GM18870 (cell line): ENCODE data around the gene GHSR.

Experiments
- ATAC-seq: cut with Tn5 transposase; IDR thresholded peaks from one replicate; pipeline ENCODE4 v1.9.1; 2021; ENCODE audit warnings: moderate library complexity; ENCODE audit not compliant: unreplicated experiment

Gene GHSR, protein sequence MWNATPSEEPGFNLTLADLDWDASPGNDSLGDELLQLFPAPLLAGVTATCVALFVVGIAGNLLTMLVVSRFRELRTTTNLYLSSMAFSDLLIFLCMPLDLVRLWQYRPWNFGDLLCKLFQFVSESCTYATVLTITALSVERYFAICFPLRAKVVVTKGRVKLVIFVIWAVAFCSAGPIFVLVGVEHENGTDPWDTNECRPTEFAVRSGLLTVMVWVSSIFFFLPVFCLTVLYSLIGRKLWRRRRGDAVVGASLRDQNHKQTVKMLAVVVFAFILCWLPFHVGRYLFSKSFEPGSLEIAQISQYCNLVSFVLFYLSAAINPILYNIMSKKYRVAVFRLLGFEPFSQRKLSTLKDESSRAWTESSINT

DNA sequence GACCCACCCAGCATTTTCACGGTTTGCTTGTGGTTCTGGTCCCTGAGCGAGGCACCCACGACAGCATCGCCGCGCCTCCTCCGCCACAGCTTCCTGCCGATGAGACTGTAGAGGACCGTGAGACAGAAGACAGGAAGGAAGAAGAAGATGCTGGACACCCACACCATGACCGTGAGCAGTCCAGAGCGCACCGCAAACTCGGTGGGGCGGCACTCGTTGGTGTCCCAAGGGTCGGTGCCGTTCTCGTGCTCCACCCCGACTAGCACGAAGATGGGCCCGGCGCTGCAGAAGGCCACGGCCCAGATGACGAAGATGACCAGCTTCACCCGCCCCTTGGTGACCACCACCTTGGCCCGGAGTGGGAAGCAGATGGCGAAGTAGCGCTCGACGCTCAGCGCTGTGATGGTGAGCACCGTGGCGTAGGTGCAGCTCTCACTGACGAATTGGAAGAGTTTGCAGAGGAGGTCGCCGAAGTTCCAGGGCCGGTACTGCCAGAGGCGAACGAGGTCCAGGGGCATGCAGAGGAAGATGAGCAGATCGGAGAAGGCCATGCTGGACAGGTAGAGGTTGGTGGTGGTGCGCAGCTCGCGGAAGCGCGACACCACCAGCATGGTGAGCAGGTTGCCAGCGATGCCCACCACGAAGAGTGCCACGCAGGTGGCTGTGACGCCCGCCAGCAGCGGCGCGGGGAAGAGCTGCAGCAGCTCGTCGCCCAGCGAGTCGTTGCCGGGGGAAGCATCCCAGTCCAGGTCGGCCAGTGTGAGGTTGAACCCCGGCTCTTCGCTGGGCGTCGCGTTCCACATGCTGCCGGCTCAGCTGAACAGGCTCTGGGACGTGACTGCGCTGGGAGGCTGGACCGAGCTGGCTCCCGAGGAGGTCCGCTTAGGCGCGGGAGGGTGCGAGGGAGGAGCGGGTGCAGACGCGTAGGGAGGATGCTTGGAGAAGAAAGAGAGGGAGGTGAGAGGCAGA, at the start of gene GHSR:
Gene GHSR (minus strand): TSS at position 846 of the 969 bp plus-strand sequence. CDS start 43 bp downstream, at position 803.
- no peak for ATAC-seq

- peak; percentile 80 for ATAC-seq
Measured at GRCh38 chr3:172490198-172490669, 42.0 kb upstream of the GHSR start.

- peak; percentile 57 for ATAC-seq
Measured at GRCh38 chr3:172478116-172478515, 29.9 kb upstream of the GHSR start.

DNA sequence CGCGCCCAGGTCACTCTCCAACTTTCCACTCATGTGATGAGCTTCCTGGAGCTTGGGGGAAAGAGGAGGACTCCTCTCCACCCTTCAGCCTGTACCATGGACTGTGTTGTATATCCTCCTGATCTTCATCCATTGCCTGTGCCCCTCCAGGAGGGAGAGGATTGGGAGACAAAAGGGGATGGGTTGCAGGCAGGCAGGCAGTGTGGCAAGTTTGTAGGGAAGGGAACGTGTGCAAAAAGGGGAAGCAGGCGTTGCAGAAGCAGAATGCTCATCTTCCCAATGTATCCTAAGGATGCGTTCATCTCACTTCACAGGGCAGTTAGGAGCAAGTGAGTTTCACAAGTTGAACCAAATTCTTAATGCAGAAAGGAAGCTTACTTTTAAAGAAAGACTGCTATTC, 28.1 kb upstream of the GHSR start:
- no peak for ATAC-seq

DNA sequence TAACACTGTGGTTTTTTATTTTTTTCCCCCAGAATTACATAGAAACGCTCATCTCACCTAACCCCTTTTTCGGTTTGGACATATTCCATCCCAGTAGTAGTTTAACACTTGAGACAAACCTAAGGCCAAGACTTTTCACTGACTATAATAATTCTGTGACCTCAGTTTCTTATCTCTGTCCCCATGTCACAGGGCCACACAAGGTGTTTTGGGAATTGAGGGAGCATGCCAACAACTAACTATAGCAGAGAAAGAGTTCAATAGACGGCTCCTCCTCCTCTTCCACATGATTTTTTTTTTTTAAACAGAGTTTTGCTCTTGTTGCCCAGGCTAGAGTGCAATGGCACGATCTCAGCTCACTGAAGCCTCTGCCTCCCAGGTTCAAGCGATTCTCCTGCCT, 27.4 kb upstream of the GHSR start:
- ATAC-seq = no peak

- ATAC-seq = no peak
Measured at GRCh38 chr3:172471903-172472302, 23.6 kb upstream of the GHSR start.

- ATAC-seq = no peak
Measured at GRCh38 chr3:172470588-172470987, 22.3 kb upstream of the GHSR start.

DNA sequence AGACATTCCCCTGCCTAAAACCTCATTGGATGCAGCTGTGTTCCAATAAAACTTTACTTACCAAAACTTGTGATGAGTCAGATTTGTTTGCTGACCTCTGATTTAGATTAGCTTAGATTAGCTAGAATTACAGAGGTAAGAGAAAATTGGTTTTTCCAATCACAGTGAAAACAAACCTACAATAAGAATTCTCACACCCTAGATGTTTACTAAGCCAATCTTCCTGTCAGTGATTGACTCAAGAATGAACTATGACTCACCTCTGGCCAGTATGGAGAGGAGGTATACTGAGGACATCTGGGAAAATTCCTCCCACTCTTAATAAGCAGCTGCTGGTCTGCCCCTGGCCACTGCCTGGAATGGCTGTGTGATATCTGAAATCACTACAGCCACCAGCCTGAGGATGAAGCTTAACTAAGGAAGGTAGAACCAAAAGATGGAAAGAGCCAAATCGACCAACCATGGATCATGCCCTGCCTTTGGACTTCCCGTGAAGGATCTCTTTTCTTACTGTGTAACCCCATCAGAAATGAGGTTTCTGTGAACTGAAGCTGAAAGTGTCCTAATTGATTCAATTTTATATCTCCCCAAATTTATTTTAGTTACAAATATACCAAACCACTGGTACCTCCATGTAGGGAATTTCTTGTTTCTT, 19.0 kb upstream of the GHSR start:
- ATAC-seq = no peak

GRCh38 chr3:172466553-172467130, 18.4 kb upstream of the GHSR start:
- no peak for ATAC-seq

GRCh38 chr3:172465281-172465680, 17.0 kb upstream of the GHSR start:
- no peak for ATAC-seq

- ATAC-seq = no peak
Measured at GRCh38 chr3:172464306-172464705, 16.1 kb upstream of the GHSR start.

DNA sequence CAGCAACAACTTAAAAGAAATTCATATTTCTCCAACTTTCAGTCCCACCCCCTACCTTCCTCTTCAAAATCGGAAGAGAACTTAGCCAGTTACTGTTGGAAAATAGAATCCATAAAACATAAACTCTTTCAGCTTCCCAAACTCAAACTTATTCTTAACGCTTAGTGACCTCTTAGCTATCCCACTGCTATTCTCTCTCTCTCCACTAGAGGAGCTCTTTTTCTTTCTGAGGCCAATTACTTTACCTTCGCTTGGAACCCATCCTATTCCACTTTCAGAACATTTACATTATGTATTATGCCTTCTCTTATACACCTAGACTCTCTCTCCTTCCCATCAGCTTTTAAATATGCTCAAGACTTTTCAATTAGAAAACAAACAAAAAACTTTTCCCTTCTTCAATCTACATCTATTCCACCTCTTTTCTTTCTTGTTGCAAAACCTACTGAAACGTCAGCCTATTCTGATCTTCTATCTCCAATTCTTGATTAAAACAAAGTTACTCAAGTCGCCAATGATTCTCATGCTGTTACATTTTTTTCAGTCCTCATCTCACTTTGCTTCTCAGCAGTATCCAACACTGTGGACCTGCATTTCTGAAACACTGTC, 13.4 kb upstream of the GHSR start:
- ATAC-seq = no peak

DNA sequence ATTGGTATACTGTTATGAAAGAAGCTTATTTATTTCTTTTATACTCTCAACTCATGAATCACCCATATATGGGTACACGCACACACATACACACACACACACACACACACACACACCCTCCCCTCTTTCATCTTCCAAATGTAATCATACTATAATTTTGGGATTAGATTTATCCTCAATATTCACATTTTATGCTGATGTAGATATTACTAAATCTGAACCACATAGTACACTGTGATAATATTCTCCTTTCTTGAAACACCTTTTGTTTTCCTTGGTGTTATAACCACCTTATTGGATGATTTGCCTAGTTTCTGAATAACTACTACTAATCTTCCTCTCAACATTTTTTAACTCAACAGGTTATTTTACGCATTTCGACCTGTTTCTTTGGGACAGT, 8.1 kb upstream of the GHSR start:
- ATAC-seq = no peak

GRCh38 chr3:172454180-172454579, 5.9 kb upstream of the GHSR start:
- no peak for ATAC-seq

DNA sequence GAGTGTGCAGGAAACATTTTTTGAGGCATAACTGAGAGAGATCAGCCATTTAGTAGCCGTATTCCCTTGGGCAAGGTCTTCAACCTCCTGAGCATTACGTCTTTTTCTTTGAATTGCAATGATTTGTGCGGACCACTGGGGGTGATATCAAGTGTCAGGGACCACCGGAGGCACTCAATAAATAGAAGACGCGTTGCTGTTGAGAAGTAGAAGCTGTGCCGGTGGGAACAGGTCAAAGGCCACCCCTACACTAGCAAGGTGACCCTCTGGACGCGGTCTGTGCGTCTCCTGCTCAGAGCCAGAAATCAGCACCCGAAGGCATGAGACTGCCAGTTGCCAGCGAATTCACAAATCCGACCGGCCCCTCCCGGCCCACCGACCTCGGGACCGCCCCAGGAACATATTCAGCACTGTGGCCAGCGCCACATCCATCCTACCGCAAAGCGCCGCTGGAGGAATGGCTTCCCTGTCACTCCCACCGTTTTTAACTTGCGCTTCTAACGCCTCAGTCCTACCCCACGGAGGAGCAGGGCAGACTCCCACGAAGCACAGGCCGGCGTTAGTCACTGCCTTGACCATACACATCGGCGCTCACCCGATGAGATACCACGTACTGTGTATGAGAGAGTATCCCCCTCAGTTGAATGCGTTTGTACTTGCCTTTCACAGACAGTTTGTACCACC, 1.4 kb upstream of the GHSR start:
- ATAC-seq = no peak

- ATAC-seq = no peak
Measured at GRCh38 chr3:172448661-172449465, 607 bp upstream of the GHSR start.

- ATAC-seq = no peak
Measured at GRCh38 chr3:172446198-172446597, 2.1 kb downstream of the GHSR start.

DNA sequence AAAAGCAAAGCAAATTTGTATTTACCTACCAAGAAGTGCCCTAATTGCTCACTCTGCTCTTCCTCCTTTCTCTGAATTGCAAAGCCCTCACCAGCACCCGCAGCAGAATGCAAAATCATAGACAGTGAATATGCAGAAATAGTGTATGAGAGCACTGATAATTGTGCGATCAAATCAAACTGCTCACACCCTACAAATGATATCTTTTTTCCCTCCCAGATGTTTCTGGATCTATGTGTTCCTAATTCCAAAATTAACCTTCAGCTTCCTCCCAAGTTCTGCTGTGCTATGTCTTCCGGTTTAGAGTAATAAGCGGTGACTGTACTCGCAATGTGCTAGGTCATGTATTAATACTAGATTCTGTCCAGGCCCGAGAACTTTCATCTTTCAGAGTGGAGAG, 3.4 kb downstream of the GHSR start:
- no peak for ATAC-seq

- ATAC-seq = no peak
Measured at GRCh38 chr3:172442606-172443005, 5.7 kb downstream of the GHSR start.
